Osteoblast (primary cell): ENCODE data around the gene CCN6. TPM values are rescaled to one million over a fixed set of nuclear protein-coding genes. Genes with fewer than 3 reads are reported as not detected.

ENCODE experiments used
- DNase-seq: peaks from one replicate; pipeline ENCODE4 v3.0.0; 2011; ENCODE audit warnings: low spot score, mixed read lengths; ENCODE audit not compliant: insufficient read length; ENCODE audit errors: missing footprints
- H2AFZ ChIP-seq: 2 replicates; pipeline ENCODE4 v1.6.0; 2011; ENCODE audit warnings: mild to moderate bottlenecking, low read length
- H3K27ac ChIP-seq: 2 replicates; pipeline ENCODE4 v1.5.1; 2011; ENCODE audit warnings: mild to moderate bottlenecking, low read depth, low read length, moderate library complexity
- H3K27me3 ChIP-seq: 2 replicates; pipeline ENCODE4 v1.6.0; 2012; ENCODE audit warnings: mild to moderate bottlenecking, control low read depth, inconsistent platforms, low read length, moderate library complexity; ENCODE audit not compliant: insufficient read depth
- H3K36me3 ChIP-seq: 2 replicates; pipeline ENCODE4 v1.5.1; 2011; ENCODE audit warnings: mild to moderate bottlenecking, low read length, control low read depth, moderate library complexity; ENCODE audit not compliant: insufficient read depth
- H3K4me1 ChIP-seq: 2 replicates; pipeline ENCODE4 v1.5.1; 2011; ENCODE audit warnings: mild to moderate bottlenecking, low read length, control low read depth, moderate library complexity; ENCODE audit not compliant: insufficient read depth
- H3K4me2 ChIP-seq: 2 replicates; pipeline ENCODE4 v1.6.0; 2011; ENCODE audit warnings: mild to moderate bottlenecking, low read length; ENCODE audit not compliant: insufficient read depth
- H3K4me3 ChIP-seq: fragments of 200-600 bp; sonication (generic); 3 replicates; pipeline ENCODE4 v1.5.1; 2012; ENCODE audit warnings: mild to moderate bottlenecking, low read length, inconsistent platforms; ENCODE audit not compliant: insufficient read depth
- H3K79me2 ChIP-seq: 2 replicates; pipeline ENCODE4 v1.6.0; 2012; ENCODE audit warnings: mild to moderate bottlenecking, low read length, control low read depth, inconsistent platforms; ENCODE audit not compliant: insufficient read depth
- H3K9me3 ChIP-seq: 2 replicates; pipeline ENCODE4 v1.5.1; 2011; ENCODE audit warnings: low read depth, low read length, control low read depth
- H4K20me1 ChIP-seq: 2 replicates; pipeline ENCODE4 v1.6.0; 2012; ENCODE audit warnings: mild to moderate bottlenecking, low read length, control low read depth; ENCODE audit not compliant: insufficient read depth
- total RNA-seq: library from RNA; depleted of rRNA; stranded (reverse); fragments of >200 nt; gene quantifications from 2 replicates; pipeline ENCODE4 v1.2.3, GENCODE V29; 2012
- TF ChIP-seq, protein P1 (sequence below): IDR thresholded peaks from 2 replicates; pipeline ENCODE4 v1.5.1; 2011; ENCODE audit warnings: mild to moderate bottlenecking, low read depth, low read length, moderate library complexity; ENCODE audit errors: extremely low read depth

CCN6 gene
- total RNA-seq, 1 donor, result 6.9 TPM

DNA sequence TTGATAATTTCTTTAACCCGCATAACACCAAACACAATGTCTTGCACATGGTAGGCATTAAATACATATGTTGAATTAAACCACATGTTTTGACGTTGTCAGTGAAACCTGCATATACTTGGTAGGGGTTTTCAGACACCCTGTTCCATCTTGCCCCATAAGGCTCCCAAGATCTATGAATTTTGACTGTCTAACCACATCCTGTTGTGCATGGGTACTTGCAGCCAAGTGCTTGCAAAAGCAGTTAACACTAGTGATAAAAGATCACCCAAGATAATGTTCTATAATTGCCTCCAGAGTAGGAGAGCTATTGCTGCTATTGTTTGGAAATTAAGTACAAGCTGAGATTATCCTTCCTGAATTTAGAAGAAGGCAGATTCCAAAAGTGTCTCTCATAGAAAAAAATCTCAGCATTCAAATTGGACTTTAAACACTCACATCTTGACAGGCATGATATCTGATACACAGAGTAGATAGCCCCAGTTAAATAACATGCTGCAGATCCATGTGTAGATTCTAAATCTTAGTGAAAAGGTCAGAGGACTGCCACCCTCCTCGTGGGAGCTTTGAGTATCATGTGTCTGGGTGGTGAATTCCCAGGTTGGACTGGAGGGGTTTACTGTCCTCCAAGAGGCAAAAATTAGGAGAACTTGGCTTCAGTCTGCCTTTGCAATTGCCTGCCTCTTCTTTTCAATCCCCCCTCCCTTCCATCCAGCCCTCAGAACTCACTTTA, 25.8 kb upstream of the CCN6 start:
- no peak overlapping the region for H2AFZ ChIP-seq
- no peaks in the 10 kb centered on the region for H3K79me2 ChIP-seq
- H3K27ac ChIP-seq, result no peak overlapping the region
- H3K4me1 ChIP-seq, result peaks cover 6% of the 10 kb centered on the region
- H3K4me3 ChIP-seq, result no peak overlapping the region
- no peaks in the 10 kb centered on the region for H4K20me1 ChIP-seq
- H3K27me3 ChIP-seq, result peaks cover 2% of the 10 kb centered on the region
- DNase-seq, result no peak
- H3K36me3 ChIP-seq, result no peaks in the 10 kb centered on the region
- TF ChIP-seq, protein P1, sequence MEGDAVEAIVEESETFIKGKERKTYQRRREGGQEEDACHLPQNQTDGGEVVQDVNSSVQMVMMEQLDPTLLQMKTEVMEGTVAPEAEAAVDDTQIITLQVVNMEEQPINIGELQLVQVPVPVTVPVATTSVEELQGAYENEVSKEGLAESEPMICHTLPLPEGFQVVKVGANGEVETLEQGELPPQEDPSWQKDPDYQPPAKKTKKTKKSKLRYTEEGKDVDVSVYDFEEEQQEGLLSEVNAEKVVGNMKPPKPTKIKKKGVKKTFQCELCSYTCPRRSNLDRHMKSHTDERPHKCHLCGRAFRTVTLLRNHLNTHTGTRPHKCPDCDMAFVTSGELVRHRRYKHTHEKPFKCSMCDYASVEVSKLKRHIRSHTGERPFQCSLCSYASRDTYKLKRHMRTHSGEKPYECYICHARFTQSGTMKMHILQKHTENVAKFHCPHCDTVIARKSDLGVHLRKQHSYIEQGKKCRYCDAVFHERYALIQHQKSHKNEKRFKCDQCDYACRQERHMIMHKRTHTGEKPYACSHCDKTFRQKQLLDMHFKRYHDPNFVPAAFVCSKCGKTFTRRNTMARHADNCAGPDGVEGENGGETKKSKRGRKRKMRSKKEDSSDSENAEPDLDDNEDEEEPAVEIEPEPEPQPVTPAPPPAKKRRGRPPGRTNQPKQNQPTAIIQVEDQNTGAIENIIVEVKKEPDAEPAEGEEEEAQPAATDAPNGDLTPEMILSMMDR, result no peak
- H3K4me2 ChIP-seq, result no peak overlapping the region
- no peaks in the 10 kb centered on the region for H3K9me3 ChIP-seq

DNA sequence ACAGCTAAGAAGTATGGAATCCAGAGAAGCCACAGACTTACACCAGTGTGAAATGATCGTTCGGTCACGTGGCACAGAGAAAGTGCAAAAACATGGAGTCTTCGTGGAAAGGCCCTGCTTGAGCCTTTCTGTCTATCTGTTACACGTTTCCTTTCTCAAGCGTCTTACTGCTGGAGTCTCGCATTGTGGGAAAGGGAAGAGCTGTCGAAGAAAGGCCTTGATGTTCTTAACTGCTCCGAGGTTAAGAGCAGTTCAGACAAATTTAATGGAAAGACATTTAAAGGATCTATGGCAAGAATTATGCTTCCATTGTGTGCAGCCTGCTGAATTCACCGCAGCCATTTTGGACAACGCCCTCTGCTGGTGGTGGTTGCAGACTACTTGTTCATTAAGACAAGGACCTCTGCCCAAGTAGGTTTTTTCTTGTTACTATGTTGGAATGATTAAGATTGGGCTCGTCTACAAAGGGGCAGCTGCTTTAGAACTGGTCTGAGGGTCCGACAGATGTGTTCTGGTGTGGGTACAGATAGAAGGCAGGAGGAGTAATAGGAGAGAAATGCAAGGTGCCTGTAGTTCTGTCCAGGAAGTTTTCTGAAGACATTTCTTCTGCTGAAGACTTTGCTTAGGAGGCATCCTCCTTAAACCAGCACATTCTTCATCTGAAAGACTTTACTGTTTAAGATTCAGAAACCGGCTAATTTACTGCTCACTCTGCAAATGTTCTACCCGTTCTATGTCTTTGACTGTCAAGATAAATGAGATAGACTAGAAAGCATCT, 24.7 kb upstream of the CCN6 start:
- Histone ChIP-seq H4K20me1 (no peaks in the 10 kb centered on the region), H3K4me3 (no peak overlapping the region), H3K4me2 (no peak overlapping the region), H3K4me1 (peaks cover 11% of the 10 kb centered on the region), H3K36me3 (no peaks in the 10 kb centered on the region), H3K79me2 (no peaks in the 10 kb centered on the region), H3K9me3 (no peaks in the 10 kb centered on the region), H3K27me3 (peaks cover 2% of the 10 kb centered on the region), H3K27ac (no peak overlapping the region), H2AFZ (no peak overlapping the region)
- TF ChIP-seq, protein P1, result peak; percentile 89
- no peak for DNase-seq

DNA sequence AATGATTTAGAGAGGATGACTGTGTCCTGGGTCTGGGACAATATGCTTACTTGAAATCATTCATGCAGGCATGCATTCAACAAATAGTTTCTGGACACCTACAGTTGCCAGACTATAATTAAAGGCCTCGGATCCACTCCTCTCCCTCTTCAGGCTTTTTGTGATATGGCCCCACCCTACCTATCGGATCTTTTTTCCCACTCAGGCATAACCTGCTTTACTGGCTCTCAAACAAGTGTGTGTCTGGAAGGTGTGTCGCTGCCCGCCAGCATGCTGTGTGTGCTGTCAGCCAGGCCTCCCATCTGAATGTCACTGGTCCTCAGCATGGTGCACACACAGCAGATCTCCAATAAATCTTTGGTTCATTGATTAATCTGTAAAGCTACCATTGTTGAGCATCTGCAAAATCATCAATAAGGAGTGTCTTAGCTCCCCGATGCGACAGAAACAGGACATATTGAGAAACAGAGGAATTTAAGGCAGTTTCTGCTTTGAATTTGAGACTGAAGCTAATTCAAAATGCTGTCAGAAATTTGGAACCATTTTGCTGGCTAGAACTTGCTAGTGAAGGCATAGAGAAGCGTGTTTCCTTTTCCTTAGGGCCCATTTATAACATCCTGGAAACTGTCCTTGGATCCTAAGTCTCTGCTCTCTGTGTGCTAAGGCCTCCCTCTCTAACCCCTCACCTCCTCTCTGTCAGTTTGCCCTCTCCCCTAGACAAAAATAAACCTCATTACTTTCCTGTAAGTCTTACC, 23.5 kb upstream of the CCN6 start:
- Histone ChIP-seq H3K4me2 (no peak overlapping the region), H3K4me1 (peaks cover 14% of the 10 kb centered on the region), H2AFZ (no peak overlapping the region), H3K27me3 (peaks cover 2% of the 10 kb centered on the region), H3K9me3 (no peaks in the 10 kb centered on the region), H3K4me3 (no peak overlapping the region), H3K79me2 (no peaks in the 10 kb centered on the region), H4K20me1 (no peaks in the 10 kb centered on the region), H3K36me3 (no peaks in the 10 kb centered on the region), H3K27ac (no peak overlapping the region)
- no peak for DNase-seq
- TF ChIP-seq, protein P1, result no peak
